B cell (primary cell): ENCODE measurements around the gene GNAT2. TPM values are rescaled to one million over a fixed set of nuclear protein-coding genes. Genes with fewer than 3 reads are reported as not detected.

ENCODE experiments used
- ATAC-seq: fragments of 200-7000 bp; cut with Tn5 transposase; one replicate; pipeline ENCODE4 v1.10.0; 2021; ENCODE audit warnings: low read depth, mild to moderate bottlenecking, moderate number of reproducible peaks, moderate library complexity
- CTCF ChIA-PET: fragments of 350-600 bp; sonication (Branson Sonifier 250); formaldehyde crosslinking; loops from one replicate; lab custom pipeline; 2021; ENCODE audit warnings: antibody characterized with exemption, inconsistent platforms; lab: Charles Lee
- POLR2A ChIA-PET: fragments of 350-600 bp; sonication (Branson Sonifier 250); formaldehyde crosslinking; loops from one replicate; lab custom pipeline; 2021; ENCODE audit warnings: antibody characterized with exemption; lab: Charles Lee
- DNase-seq: peaks from one replicate; pipeline ENCODE4 v3.0.0; 2013
- H2AFZ ChIP-seq: 2 replicates; pipeline ENCODE4 v1.6.1; 2012; ENCODE audit warnings: mild to moderate bottlenecking, low read depth, low read length; ENCODE audit not compliant: insufficient read depth, poor library complexity, severe bottlenecking
- H3K27ac ChIP-seq, 2 donors: 1 replicate in 1 of 2; 2 replicates in 1 of 2; pipeline ENCODE4 v1.5.1; 2012 to 2013; ENCODE audit warnings: low read length in 2 of 2, mild to moderate bottlenecking in 2 of 2, moderate library complexity in 1 of 2
- H3K27me3 ChIP-seq, 4 experiments: fragments of 200-600 bp in 1 of 4; sonication (generic) in 1 of 4; replicated peaks in 1 of 4; 1 replicate in 2 of 4; 2 replicates in 2 of 4; pipeline versions ENCODE4 v1.6.1 to v1.7.0; 2013 to 2016; ENCODE audit warnings: low read length in 3 of 4, mild to moderate bottlenecking in 2 of 4, mixed read lengths in 1 of 4, moderate library complexity in 1 of 4; ENCODE audit not compliant: insufficient read depth in 4 of 4, control insufficient read depth in 3 of 4; ENCODE audit errors: control extremely low read depth in 1 of 4
- H3K36me3 ChIP-seq, 2 experiments: replicated peaks in 1 of 2; 1 replicate in 1 of 2; 2 replicates in 1 of 2; pipeline versions ENCODE4 v1.6.1 to v1.7.1; 2013; ENCODE audit warnings: low read length in 1 of 2; ENCODE audit not compliant: insufficient read depth in 2 of 2, control insufficient read depth in 1 of 2; ENCODE audit errors: control extremely low read depth in 1 of 2, extremely low read depth in 1 of 2
- H3K4me1 ChIP-seq, 2 donors: fragments of 200-600 bp in 1 of 2; sonication (generic) in 1 of 2; 1 replicate in 1 of 2; 2 replicates in 1 of 2; pipeline versions ENCODE4 v1.5.1 to v1.6.1; 2013 to 2017; ENCODE audit warnings: low read length in 2 of 2; ENCODE audit not compliant: control insufficient read depth in 2 of 2, insufficient read depth in 2 of 2
- H3K4me2 ChIP-seq: replicated peaks from 2 replicates; pipeline ENCODE3; 2012; ENCODE audit warnings: mild to moderate bottlenecking, low read depth, low read length; ENCODE audit not compliant: poor library complexity, severe bottlenecking
- H3K4me3 ChIP-seq, 5 experiments: fragments of 200-600 bp in 1 of 5; sonication (generic) in 1 of 5; 1 replicate in 3 of 5; 2 replicates in 2 of 5; pipeline versions ENCODE4 v1.5.1 to v1.7.0; 2011 to 2016; ENCODE audit warnings: low read length in 4 of 5, mild to moderate bottlenecking in 4 of 5, low read depth in 2 of 5, control low read depth in 1 of 5, moderate library complexity in 1 of 5; ENCODE audit not compliant: insufficient read depth in 1 of 5; ENCODE audit errors: control extremely low read depth in 1 of 5, extremely low read depth in 1 of 5
- H3K79me2 ChIP-seq: fragments of 200-600 bp; sonication (generic); one replicate; pipeline ENCODE4 v1.6.0; 2016; ENCODE audit warnings: low read length; ENCODE audit not compliant: control insufficient read depth, insufficient read depth
- H3K9ac ChIP-seq: fragments of 200-600 bp; sonication (generic); 2 replicates; pipeline ENCODE4 v1.6.1; 2017; ENCODE audit warnings: mild to moderate bottlenecking, low read length, moderate library complexity
- H3K9me3 ChIP-seq, 3 donors: one replicate each; pipeline versions ENCODE4 v1.6.1 to v1.7.1; 2013; ENCODE audit warnings: low read length in 2 of 3; ENCODE audit not compliant: control insufficient read depth in 2 of 3, insufficient read depth in 1 of 3; ENCODE audit errors: control extremely low read depth in 1 of 3
- H4K20me1 ChIP-seq: 2 replicates; pipeline ENCODE4 v1.6.0; 2012; ENCODE audit warnings: mild to moderate bottlenecking, low read length; ENCODE audit not compliant: insufficient read depth, control insufficient read depth, poor library complexity, severe bottlenecking
- H3K27ac Mint-ChIP-seq: one replicate; pipeline ENCODE4 v1.8.0; 2021; ENCODE audit warnings: mixed read lengths
- H3K27me3 Mint-ChIP-seq: one replicate; pipeline ENCODE4 v1.8.0; 2021; ENCODE audit warnings: mixed read lengths
- H3K4me1 Mint-ChIP-seq: one replicate; pipeline ENCODE4 v1.8.0; 2021; ENCODE audit warnings: mixed read lengths
- H3K4me3 Mint-ChIP-seq: one replicate; pipeline ENCODE4 v1.8.0; 2021; ENCODE audit warnings: mixed read lengths
- H3K9me3 Mint-ChIP-seq: one replicate; pipeline ENCODE4 v1.8.0; 2022; ENCODE audit warnings: mixed read lengths; ENCODE audit not compliant: insufficient read depth
- CTCF ChIP-seq: fragments of 200-600 bp; IDR thresholded peaks from one replicate; pipeline ENCODE4 v1.8.0; 2022; ENCODE audit warnings: antibody characterized with exemption, mild to moderate bottlenecking
- EZH2 ChIP-seq: IDR thresholded peaks from 2 replicates; pipeline ENCODE4 v1.6.1; 2012; ENCODE audit warnings: borderline replicate concordance, low read depth, mild to moderate bottlenecking, moderate library complexity, low read length; ENCODE audit not compliant: insufficient read depth, poor library complexity, severe bottlenecking
- WGBS: methylation state at CpG from one replicate; pipeline ENCODE4 v1.1.5; 2013; ENCODE audit warnings: missing lambda C conversion rate; ENCODE audit not compliant: insufficient coverage; 5-methylcytosine and 5-hydroxymethylcytosine counted together
- intact Hi-C: fragments of 100-400 bp; cut with micrococcal nuclease; formaldehyde crosslinking; loops from one replicate; pipeline ENCODE4 v1.10.0; 2022
- polyA plus RNA-seq: library from polyadenylated mRNA; depleted of rRNA; stranded (reverse); fragments of >200 nt; gene quantifications from 2 replicates; pipeline ENCODE4 v1.2.3, GENCODE V29; 2012
- total RNA-seq, 2 donors: library from RNA; stranded (reverse); fragments of 120-200 nt in 1 of 2; gene quantifications; 1 replicate in 1 of 2; 2 replicates in 1 of 2; pipeline versions ENCODE4 v1.2.3 to v1.2.4, GENCODE V29; 2013 to 2022

Gene GNAT2
- total and polyA plus RNA-seq, 2 donors (not counting 1 experiment from before 2014, with no cell fraction given): not detected

- peaks cover 68% of the 10 kb centered on the region for H3K79me2 ChIP-seq
- Mint-ChIP-seq H3K27ac (no peak overlapping the region), H3K4me3 (no peak overlapping the region), H3K4me1 (peaks cover 21% of the 10 kb centered on the region), H3K27me3 (no peaks in the 10 kb centered on the region), H3K9me3 (no peaks in the 10 kb centered on the region)
- H3K9me3 ChIP-seq: no peaks in the 10 kb centered on the region
- no peak overlapping the region for H2AFZ ChIP-seq
- no peak overlapping the region for H3K4me2 ChIP-seq
- H3K4me1 ChIP-seq: peaks cover 16 to 22% of the 10 kb centered on the region in 2 donors
- TF ChIP-seq CTCF (no peak), EZH2 (no peak)
- peak overlapping the region in 1 of 2 donors; percentile 34 for H3K27ac ChIP-seq
- peaks cover 7 to 17% of the 10 kb centered on the region in 2 experiments for H3K36me3 ChIP-seq
- WGBS: no CpG with 5 or more reads among the region's 2 CpGs
- no peaks in the 10 kb centered on the region for H3K27me3 ChIP-seq
- no peak overlapping the region for H3K4me3 ChIP-seq
- POLR2A ChIA-PET: no interaction called here
- DNase-seq (peak; percentile 23), ATAC-seq (no peak)
- CTCF ChIA-PET: interaction anchor here (1.3 kb wide), 1 partner anchor 8 kb away, joined by 3 read pairs; no protein-coding TSS in a partner anchor
- intact Hi-C loops: no loop called here
- H3K9ac ChIP-seq: no peak overlapping the region
- peaks cover 40% of the 10 kb centered on the region for H4K20me1 ChIP-seq
Measured at GRCh38 chr1:109573785-109574184, 45.6 kb downstream of the GNAT2 start.

- Histone ChIP-seq H3K4me3 (no peak overlapping the region), H2AFZ (no peak overlapping the region), H3K27me3 (no peaks in the 10 kb centered on the region), H3K27ac (no peak overlapping the region), H3K9ac (no peak overlapping the region), H3K9me3 (no peaks in the 10 kb centered on the region), H3K79me2 (peaks cover 80% of the 10 kb centered on the region), H3K4me1 (peaks cover 23 to 36% of the 10 kb centered on the region in 2 donors), H3K36me3 (peaks cover 0 to 5% of the 10 kb centered on the region in 2 experiments), H4K20me1 (peaks cover 46% of the 10 kb centered on the region), H3K4me2 (no peak overlapping the region)
- POLR2A ChIA-PET: interaction anchor here (1.3 kb wide), 1 partner anchor 22 kb away, joined by 3 read pairs; the partner anchor contains the start of gene GNAI3
- intact Hi-C loops: no loop called here
- no peak for DNase-seq
- peaks cover 30% of the 10 kb centered on the region for H3K4me1 Mint-ChIP-seq
- 96% methylated on average over 3 of the region's 3 CpGs for WGBS
- CTCF ChIA-PET: interaction anchor here (0.6 to 2.7 kb wide), 3 partner anchors 22 to 121 kb away, joined by 3 to 10 read pairs (median 4); partner anchors contain the start of gene GNAI3
- TF ChIP-seq EZH2 (no peak), CTCF (no peak)
- H3K27ac Mint-ChIP-seq: no peak overlapping the region
- H3K9me3 Mint-ChIP-seq: no peaks in the 10 kb centered on the region
- H3K4me3 Mint-ChIP-seq: no peak overlapping the region
- ATAC-seq: no peak
- H3K27me3 Mint-ChIP-seq: no peaks in the 10 kb centered on the region
Measured at GRCh38 chr1:109570414-109570813, 49.0 kb downstream of the GNAT2 start.
